Measurements from ENCODE around the gene SSBP2.

Gene SSBP2

GRCh38 chr5:81751009-81751835 lies at the start of gene SSBP2:
Gene SSBP2 (minus strand): TSS chr5:81751097. CDS start chr5:81751042, 55 bp downstream.
- no peaks in the 10 kb centered on the region for H3K36me3 Mint-ChIP-seq (ENCODE audit: low read depth)
- no peaks in the 10 kb centered on the region for H3K9me3 Mint-ChIP-seq
- peak within 1 kb of the TSS; percentile 80 for H3K27ac Mint-ChIP-seq

GRCh38 chr5:81795666-81796065 lies 44.8 kb upstream of the SSBP2 start:
- H3K9me3 Mint-ChIP-seq = no peaks in the 10 kb centered on the region
- H3K4me1 Mint-ChIP-seq (ENCODE audit: low read depth) = no peaks in the 10 kb centered on the region
- H3K4me3 Mint-ChIP-seq = no peak overlapping the region
- no peak overlapping the region for H3K27ac Mint-ChIP-seq
- H3K27me3 Mint-ChIP-seq = no peaks in the 10 kb centered on the region
- no peaks in the 10 kb centered on the region for H3K36me3 Mint-ChIP-seq (ENCODE audit: low read depth)

More at GRCh38 chr5:81751009-81751835, at the start of gene SSBP2:
- peaks cover 8% of the 10 kb centered on the region for H3K27me3 Mint-ChIP-seq
- H3K4me3 Mint-ChIP-seq = peak within 1 kb of the TSS; percentile 87
- peaks cover 30% of the 10 kb centered on the region for H3K4me1 Mint-ChIP-seq (ENCODE audit: low read depth)

DNA sequence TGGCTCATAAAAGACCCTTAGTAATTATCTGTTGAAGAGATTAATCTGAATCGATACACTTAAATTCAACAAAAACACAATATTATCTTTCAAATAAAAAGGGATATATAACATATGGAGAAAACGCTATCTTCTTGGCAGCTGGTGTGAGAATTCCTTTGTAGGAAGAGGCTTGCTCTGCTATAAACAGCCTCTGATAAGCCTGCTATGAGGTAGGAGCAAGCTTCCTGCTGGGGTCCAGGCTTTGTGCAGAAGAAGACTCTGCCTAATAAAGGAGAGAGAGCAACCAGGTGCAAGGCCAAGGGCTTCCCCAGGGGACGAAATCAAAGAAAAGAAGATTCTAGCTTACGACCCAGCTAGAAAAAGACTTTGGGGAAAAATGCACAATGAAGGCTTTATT lies 43.3 kb upstream of the SSBP2 start:
- Mint-ChIP-seq H3K36me3 (ENCODE audit: low read depth) (no peaks in the 10 kb centered on the region), H3K4me3 (no peak overlapping the region), H3K4me1 (ENCODE audit: low read depth) (no peaks in the 10 kb centered on the region), H3K27me3 (no peaks in the 10 kb centered on the region), H3K9me3 (no peaks in the 10 kb centered on the region), H3K27ac (no peak overlapping the region)

DNA sequence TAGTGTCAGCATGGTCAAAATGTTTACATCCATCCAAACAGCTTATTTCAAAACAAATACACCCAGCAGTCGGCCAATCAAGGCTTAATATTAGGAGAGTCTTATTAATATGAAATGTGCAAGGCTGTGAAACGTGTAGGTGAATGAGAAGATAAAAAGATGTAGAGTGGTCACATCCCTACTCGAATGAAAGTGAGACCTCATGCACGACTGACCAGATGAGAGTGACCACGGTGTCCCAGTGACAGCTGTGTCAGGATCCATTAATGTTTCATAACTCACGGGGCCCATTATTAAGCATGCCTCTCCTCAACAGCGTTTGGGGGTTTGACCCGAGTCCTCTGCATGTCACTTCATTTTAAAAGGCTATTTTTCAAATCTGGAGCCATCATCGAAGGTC lies 39.4 kb upstream of the SSBP2 start:
- Mint-ChIP-seq H3K4me1 (ENCODE audit: low read depth) (peaks cover 5% of the 10 kb centered on the region), H3K4me3 (no peak overlapping the region)

DNA sequence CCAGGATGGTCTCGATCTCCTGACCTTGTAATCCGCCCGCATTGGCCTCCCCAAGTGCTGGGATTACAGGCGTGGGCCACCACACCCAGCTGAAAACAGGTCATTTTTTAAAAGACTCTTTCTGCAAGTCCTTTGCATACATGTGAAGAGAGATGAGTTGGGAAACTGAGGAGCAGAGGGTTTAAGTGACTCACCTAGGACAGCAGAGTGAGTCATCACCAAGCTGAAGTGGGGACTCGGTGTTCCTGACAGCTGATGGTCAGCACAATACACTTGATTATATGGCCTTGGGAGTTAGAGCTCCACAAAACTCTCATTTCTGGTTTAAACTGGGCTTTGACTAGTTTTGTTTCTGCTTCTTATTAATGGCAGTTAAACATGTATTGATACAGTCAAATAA lies 38.1 kb upstream of the SSBP2 start:
- Mint-ChIP-seq H3K36me3 (ENCODE audit: low read depth) (no peaks in the 10 kb centered on the region), H3K9me3 (no peaks in the 10 kb centered on the region), H3K4me3 (no peak overlapping the region), H3K27me3 (no peaks in the 10 kb centered on the region), H3K27ac (no peak overlapping the region), H3K4me1 (ENCODE audit: low read depth) (peaks cover 5% of the 10 kb centered on the region)

More for the DNA sequence above, 39.4 kb upstream of the SSBP2 start:
- H3K9me3 Mint-ChIP-seq = no peaks in the 10 kb centered on the region
- no peak overlapping the region for H3K27ac Mint-ChIP-seq
- no peaks in the 10 kb centered on the region for H3K36me3 Mint-ChIP-seq (ENCODE audit: low read depth)
- no peaks in the 10 kb centered on the region for H3K27me3 Mint-ChIP-seq

GRCh38 chr5:81788329-81788728 lies 37.4 kb upstream of the SSBP2 start:
- Mint-ChIP-seq H3K27me3 (no peaks in the 10 kb centered on the region), H3K9me3 (no peaks in the 10 kb centered on the region), H3K27ac (no peak overlapping the region), H3K36me3 (ENCODE audit: low read depth) (no peaks in the 10 kb centered on the region), H3K4me1 (ENCODE audit: low read depth) (peaks cover 5% of the 10 kb centered on the region), H3K4me3 (no peak overlapping the region)

- H3K4me3 Mint-ChIP-seq = no peak overlapping the region
- H3K27ac Mint-ChIP-seq = no peak overlapping the region
Observed at GRCh38 chr5:81787474-81788242, 36.8 kb upstream of the SSBP2 start.

DNA sequence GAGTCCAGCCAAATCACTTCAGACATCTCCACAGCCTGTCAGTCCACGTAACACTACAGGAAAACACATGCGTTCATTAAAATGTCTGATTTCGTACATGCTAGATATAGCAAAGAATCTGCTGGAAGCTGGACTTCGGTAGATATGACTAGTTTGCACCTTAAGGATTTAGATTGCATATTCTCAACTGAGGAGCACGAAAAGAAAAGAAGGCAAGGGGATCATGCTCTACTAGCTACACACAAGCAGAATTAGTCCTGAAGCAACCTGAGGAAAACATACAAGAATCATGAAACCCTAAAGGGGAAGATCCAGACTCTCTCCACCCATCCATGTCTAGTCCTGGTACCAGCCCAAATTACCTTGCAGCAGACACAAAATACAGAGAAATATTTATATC lies 36.1 kb upstream of the SSBP2 start:
- Mint-ChIP-seq H3K9me3 (no peaks in the 10 kb centered on the region), H3K27me3 (no peaks in the 10 kb centered on the region), H3K4me3 (no peak overlapping the region), H3K4me1 (ENCODE audit: low read depth) (peaks cover 5% of the 10 kb centered on the region), H3K27ac (no peak overlapping the region), H3K36me3 (ENCODE audit: low read depth) (no peaks in the 10 kb centered on the region)

More at GRCh38 chr5:81787474-81788242, 36.8 kb upstream of the SSBP2 start:
- Mint-ChIP-seq H3K27me3 (no peaks in the 10 kb centered on the region), H3K4me1 (ENCODE audit: low read depth) (peaks cover 5% of the 10 kb centered on the region), H3K36me3 (ENCODE audit: low read depth) (no peaks in the 10 kb centered on the region), H3K9me3 (no peaks in the 10 kb centered on the region)

- Mint-ChIP-seq H3K27ac (no peak overlapping the region), H3K4me3 (no peak overlapping the region), H3K4me1 (ENCODE audit: low read depth) (peaks cover 5% of the 10 kb centered on the region), H3K9me3 (no peaks in the 10 kb centered on the region), H3K36me3 (ENCODE audit: low read depth) (no peaks in the 10 kb centered on the region), H3K27me3 (no peaks in the 10 kb centered on the region)
Observed at GRCh38 chr5:81786496-81786895, 35.6 kb upstream of the SSBP2 start.

DNA sequence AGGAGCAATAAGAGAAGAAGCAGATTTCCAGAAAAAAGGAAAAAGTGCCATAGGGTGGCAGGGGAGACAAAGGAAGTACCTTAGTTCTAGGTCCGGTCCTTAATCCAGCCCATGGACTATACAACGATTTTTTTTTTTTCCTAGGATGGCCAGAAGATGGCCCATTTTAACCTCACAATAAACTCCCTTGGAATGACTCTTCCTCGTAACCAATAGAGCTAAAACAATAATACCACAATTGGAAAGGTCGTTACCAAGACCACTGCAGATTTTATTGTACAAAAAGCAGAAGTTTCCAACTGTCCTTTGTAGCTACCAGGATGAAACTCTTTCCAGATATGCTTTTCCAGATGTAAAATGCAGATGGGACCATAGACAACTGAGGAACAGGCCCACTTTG lies 34.4 kb upstream of the SSBP2 start:
- Mint-ChIP-seq H3K27ac (no peak overlapping the region), H3K36me3 (ENCODE audit: low read depth) (no peaks in the 10 kb centered on the region), H3K4me3 (no peak overlapping the region), H3K4me1 (ENCODE audit: low read depth) (peaks cover 5% of the 10 kb centered on the region), H3K27me3 (no peaks in the 10 kb centered on the region), H3K9me3 (no peaks in the 10 kb centered on the region)

GRCh38 chr5:81783401-81783800 lies 32.5 kb upstream of the SSBP2 start:
- Mint-ChIP-seq H3K27me3 (no peaks in the 10 kb centered on the region), H3K4me1 (ENCODE audit: low read depth) (peaks cover 20% of the 10 kb centered on the region), H3K9me3 (no peaks in the 10 kb centered on the region), H3K36me3 (ENCODE audit: low read depth) (no peaks in the 10 kb centered on the region), H3K27ac (no peak overlapping the region), H3K4me3 (no peak overlapping the region)

- Mint-ChIP-seq H3K27ac (no peak overlapping the region), H3K27me3 (no peaks in the 10 kb centered on the region), H3K4me3 (no peak overlapping the region), H3K36me3 (ENCODE audit: low read depth) (no peaks in the 10 kb centered on the region), H3K9me3 (no peaks in the 10 kb centered on the region), H3K4me1 (ENCODE audit: low read depth) (peaks cover 23% of the 10 kb centered on the region)
Observed at GRCh38 chr5:81782811-81783210, 31.9 kb upstream of the SSBP2 start.

DNA sequence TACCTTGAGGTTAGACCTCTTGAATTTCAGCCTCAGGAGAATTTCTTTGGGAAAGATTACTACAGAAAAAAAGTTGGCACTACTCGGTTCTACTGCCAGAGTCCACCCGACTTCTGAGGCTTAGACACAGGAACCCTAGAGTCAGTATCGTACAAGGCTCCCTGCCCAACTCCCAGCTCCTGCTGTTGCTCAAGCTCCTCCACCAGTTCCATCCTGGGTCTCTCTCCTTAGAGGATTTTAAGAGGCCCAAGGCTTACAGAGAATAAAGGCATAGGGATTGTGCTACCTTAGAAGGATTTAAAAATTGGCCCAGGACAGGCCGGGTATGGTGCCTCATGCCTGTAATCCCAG lies 29.0 kb upstream of the SSBP2 start:
- Mint-ChIP-seq H3K4me1 (ENCODE audit: low read depth) (peaks cover 20% of the 10 kb centered on the region), H3K36me3 (ENCODE audit: low read depth) (no peaks in the 10 kb centered on the region), H3K27ac (peak overlapping the region; percentile 94), H3K9me3 (no peaks in the 10 kb centered on the region), H3K27me3 (no peaks in the 10 kb centered on the region), H3K4me3 (peak overlapping the region; percentile 82)

DNA sequence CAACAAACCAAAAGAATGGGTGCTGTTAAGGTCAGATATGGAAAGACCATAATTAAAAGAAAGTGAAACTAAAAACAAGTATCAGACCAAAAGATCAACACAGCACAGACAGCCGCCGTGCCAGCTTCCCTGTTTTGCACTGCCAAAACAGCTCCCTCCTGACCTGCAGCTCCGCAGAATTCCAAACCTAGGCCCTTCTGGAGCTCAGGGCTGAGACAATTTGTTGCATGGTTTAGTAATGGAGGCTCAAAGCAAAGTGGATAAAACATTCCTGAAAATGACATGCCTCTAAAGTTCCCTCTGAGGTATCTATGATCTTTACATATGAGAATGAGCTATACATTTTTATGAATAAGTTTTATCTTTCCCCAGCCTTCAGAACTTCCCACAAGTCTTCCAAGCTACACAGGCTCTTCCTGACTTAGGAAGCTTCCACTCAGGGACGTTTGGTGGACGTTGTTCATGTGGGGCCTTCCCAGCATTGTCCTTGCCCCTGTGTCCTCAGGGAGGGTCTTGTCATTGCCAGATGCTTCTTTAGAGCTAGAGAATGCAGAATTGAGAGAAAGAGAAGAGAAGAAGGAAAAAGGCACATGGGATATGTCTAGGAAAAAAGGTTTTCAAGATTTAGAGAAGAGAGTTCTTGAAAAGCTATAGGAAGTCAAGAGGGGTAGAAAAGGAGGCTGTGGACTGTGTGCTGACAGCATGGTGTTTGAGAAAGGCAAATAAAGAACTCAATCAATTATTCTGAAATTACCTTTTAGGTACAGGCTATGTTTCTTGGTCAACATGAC lies 28.4 kb upstream of the SSBP2 start:
- Mint-ChIP-seq H3K27ac (peak overlapping the region; percentile 94), H3K9me3 (no peaks in the 10 kb centered on the region), H3K27me3 (no peaks in the 10 kb centered on the region), H3K36me3 (ENCODE audit: low read depth) (no peaks in the 10 kb centered on the region), H3K4me1 (ENCODE audit: low read depth) (peaks cover 20% of the 10 kb centered on the region), H3K4me3 (peak overlapping the region; percentile 82)

DNA sequence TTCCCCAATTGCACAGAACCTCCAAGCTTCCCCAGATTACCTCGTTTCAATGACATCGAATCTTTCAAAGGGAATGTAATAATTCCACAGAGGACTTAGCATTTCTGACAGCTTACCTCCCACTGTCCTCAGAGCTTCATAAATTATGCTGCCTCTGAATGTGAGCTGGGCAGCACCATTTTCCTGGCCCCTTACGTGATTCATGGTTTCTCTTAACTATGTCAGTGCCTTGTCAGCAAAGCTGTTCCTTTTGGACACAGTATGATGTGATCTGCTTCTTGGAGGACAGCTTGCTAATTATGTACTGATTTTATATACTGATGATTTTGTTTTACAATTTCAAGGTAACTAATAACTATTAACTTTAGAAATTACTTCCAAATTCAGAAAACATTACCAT lies 27.7 kb upstream of the SSBP2 start:
- peak overlapping the region; percentile 82 for H3K4me3 Mint-ChIP-seq
- no peaks in the 10 kb centered on the region for H3K36me3 Mint-ChIP-seq (ENCODE audit: low read depth)
- peaks cover 20% of the 10 kb centered on the region for H3K4me1 Mint-ChIP-seq (ENCODE audit: low read depth)
- H3K27me3 Mint-ChIP-seq = no peaks in the 10 kb centered on the region
- H3K27ac Mint-ChIP-seq = peak overlapping the region; percentile 94
- no peaks in the 10 kb centered on the region for H3K9me3 Mint-ChIP-seq

Measured in stimulated activated naive CD8-positive, alpha-beta T cell treated with anti-CD3 and anti-CD28 coated beads, Interleukin-15, Interleukin-2, amounts not matched to agents 100 ng/mL and 50 ng/mL, for 24 hours (primary cell).